NCI-H345 treated with DMSO at 0.1 percent for 48 hours (cell line): Measurements from ENCODE around the gene MRPL32.

Experiments
- DNase-seq: peaks from one replicate; lab custom pipeline; 2025; ENCODE audit not compliant: unreplicated experiment; lab: John Stamatoyannopoulos, UW

The MRPL32 gene

GRCh38 chr7:42926204-42926603, 6.0 kb upstream of the MRPL32 start:
- no peak for DNase-seq

GRCh38 chr7:42928754-42929153, 3.4 kb upstream of the MRPL32 start:
- DNase-seq: no peak

- DNase-seq: no peak
Observed at GRCh38 chr7:42929449-42929848, 2.7 kb upstream of the MRPL32 start.

GRCh38 chr7:42930889-42931288, 1.3 kb upstream of the MRPL32 start:
- DNase-seq: no peak

GRCh38 chr7:42931447-42931833, 736 bp upstream of the MRPL32 start:
- no peak for DNase-seq

- DNase-seq: peak; percentile 16
Observed at GRCh38 chr7:42932811-42933591, 825 bp downstream of the MRPL32 start.

- no peak for DNase-seq
Observed at GRCh38 chr7:42934291-42934690, 2.1 kb downstream of the MRPL32 start.

- no peak for DNase-seq
Observed at GRCh38 chr7:42935861-42936260, 3.7 kb downstream of the MRPL32 start.

GRCh38 chr7:42939457-42940240, 7.5 kb downstream of the MRPL32 start:
- DNase-seq: no peak

- DNase-seq: peak; percentile 79
Observed at GRCh38 chr7:42940985-42941847, 9.0 kb downstream of the MRPL32 start.

- no peak for DNase-seq
Observed at GRCh38 chr7:42945821-42946626, 13.8 kb downstream of the MRPL32 start.

- no peak for DNase-seq
Observed at GRCh38 chr7:42946627-42946950, 14.4 kb downstream of the MRPL32 start.

- DNase-seq: no peak
Observed at GRCh38 chr7:42947521-42947920, 15.3 kb downstream of the MRPL32 start.

- DNase-seq: no peak
Observed at GRCh38 chr7:42950417-42950816, 18.2 kb downstream of the MRPL32 start.

GRCh38 chr7:42952328-42952727, 20.2 kb downstream of the MRPL32 start:
- DNase-seq: no peak

- no peak for DNase-seq
Observed at GRCh38 chr7:42953994-42954393, 21.8 kb downstream of the MRPL32 start.

- no peak for DNase-seq
Observed at GRCh38 chr7:42956062-42956461, 23.9 kb downstream of the MRPL32 start.

- DNase-seq: no peak
Observed at GRCh38 chr7:42959549-42959948, 27.4 kb downstream of the MRPL32 start.

- DNase-seq: no peak
Observed at GRCh38 chr7:42960762-42961161, 28.6 kb downstream of the MRPL32 start.

- no peak for DNase-seq
Observed at GRCh38 chr7:42961170-42961569, 29.0 kb downstream of the MRPL32 start.

- no peak for DNase-seq
Observed at GRCh38 chr7:42964293-42964692, 32.1 kb downstream of the MRPL32 start.
